COLO829 (cell line): ENCODE results near the gene PDXK.
A peak's percentile ranks its signal among the peaks of the same experiment; 100 is the strongest.
"Not testable (repeated sequence)": the region's sequence is repeated elsewhere in the genome, so short reads cannot be mapped to it uniquely, and the experiment has no call there.

Experiments
- DNase-seq: peaks from one replicate; pipeline ENCODE4 v3.0.0; 2012; ENCODE audit warnings: low spot score

Gene PDXK

GRCh38 chr21:43718872-43719747 is at the start of gene PDXK:
Gene PDXK, plus strand, starts transcription at chr21:43719129. Its CDS starts 166 bp downstream, at chr21:43719295.
- peak; percentile 39 for DNase-seq

GRCh38 chr21:43669828-43670605 is 48.9 kb upstream of the PDXK start:
- no peak for DNase-seq

GRCh38 chr21:43675871-43676270 is 43.1 kb upstream of the PDXK start:
- no peak for DNase-seq

- DNase-seq = no peak
Measured at GRCh38 chr21:43676391-43676790, 42.5 kb upstream of the PDXK start.

- no peak for DNase-seq
Measured at GRCh38 chr21:43679951-43680350, 39.0 kb upstream of the PDXK start.

GRCh38 chr21:43680421-43680820 is 38.5 kb upstream of the PDXK start:
- DNase-seq = not testable (repeated sequence)

- no peak for DNase-seq
Measured at GRCh38 chr21:43681650-43682049, 37.3 kb upstream of the PDXK start.

GRCh38 chr21:43684424-43684823 is 34.5 kb upstream of the PDXK start:
- no peak for DNase-seq

GRCh38 chr21:43686811-43687565 is 31.9 kb upstream of the PDXK start:
- DNase-seq = no peak

- DNase-seq = no peak
Measured at GRCh38 chr21:43687566-43688399, 31.1 kb upstream of the PDXK start.

- no peak for DNase-seq
Measured at GRCh38 chr21:43688906-43689305, 30.0 kb upstream of the PDXK start.

- no peak for DNase-seq
Measured at GRCh38 chr21:43689556-43690337, 29.2 kb upstream of the PDXK start.

- DNase-seq = no peak
Measured at GRCh38 chr21:43690346-43690745, 28.6 kb upstream of the PDXK start.

- DNase-seq = no peak
Measured at GRCh38 chr21:43691086-43691795, 27.7 kb upstream of the PDXK start.

- DNase-seq = no peak
Measured at GRCh38 chr21:43691801-43692200, 27.1 kb upstream of the PDXK start.

- no peak for DNase-seq
Measured at GRCh38 chr21:43692949-43693348, 26.0 kb upstream of the PDXK start.

GRCh38 chr21:43693981-43694380 is 24.9 kb upstream of the PDXK start:
- no peak for DNase-seq

GRCh38 chr21:43694437-43695079 is 24.4 kb upstream of the PDXK start:
- no peak for DNase-seq

GRCh38 chr21:43696214-43696613 is 22.7 kb upstream of the PDXK start:
- DNase-seq = no peak
